ENCODE data around the gene ADARB1.

GRCh38 chr21:45078371-45078770 is 4.0 kb downstream of the ADARB1 start:
- no peak for TF ChIP-seq CTCF (IDR thresholded peaks at IDR 0.05)
- TF ChIP-seq POLR2A (IDR thresholded peaks at IDR 0.05), result no peak

All from tibial nerve (tissue), 3 donors.